CD14-positive monocyte (primary cell): Measurements from ENCODE around the gene FBXO36. TPM values are rescaled to one million over a fixed set of nuclear protein-coding genes. Genes with fewer than 3 reads are reported as not detected.

Experiments used
- DNase-seq, 3 donors: peaks; one replicate each; pipeline ENCODE4 v3.0.0-alpha.2; 2011 to 2022
- H2AFZ ChIP-seq: 2 replicates; pipeline ENCODE4 v1.6.0; 2012; ENCODE audit warnings: mild to moderate bottlenecking, low read depth, low read length, inconsistent platforms; ENCODE audit not compliant: insufficient read depth, poor library complexity, severe bottlenecking
- H3K27ac ChIP-seq, 2 donors: 1 replicate in 1 of 2; 2 replicates in 1 of 2; pipeline ENCODE4 v1.5.1; 2012 to 2013; ENCODE audit warnings: low read length in 2 of 2, control low read depth in 1 of 2, inconsistent platforms in 1 of 2, low read depth in 1 of 2, mild to moderate bottlenecking in 1 of 2
- H3K27me3 ChIP-seq, 2 donors: one replicate each; pipeline versions ENCODE4 v1.6.0 to v1.6.1; 2011 to 2013; ENCODE audit warnings: low read length in 2 of 2; ENCODE audit not compliant: control insufficient read depth in 2 of 2, insufficient read depth in 2 of 2
- H3K36me3 ChIP-seq, 2 donors: replicated peaks in 1 of 2; 1 replicate in 1 of 2; 2 replicates in 1 of 2; pipeline versions ENCODE4 v1.5.1 to v1.6.1; 2012 to 2013; ENCODE audit warnings: low read length in 2 of 2, control low read depth in 1 of 2, inconsistent platforms in 1 of 2, mild to moderate bottlenecking in 1 of 2; ENCODE audit not compliant: insufficient read depth in 2 of 2, control insufficient read depth in 1 of 2
- H3K4me1 ChIP-seq, 2 donors: 1 replicate in 1 of 2; 2 replicates in 1 of 2; pipeline versions ENCODE4 v1.5.1 to v1.6.1; 2012 to 2013; ENCODE audit warnings: low read length in 2 of 2, control low read depth in 1 of 2, inconsistent platforms in 1 of 2, mild to moderate bottlenecking in 1 of 2, moderate library complexity in 1 of 2; ENCODE audit not compliant: insufficient read depth in 2 of 2, control insufficient read depth in 1 of 2
- H3K4me2 ChIP-seq: replicated peaks from 2 replicates; pipeline ENCODE3; 2012; ENCODE audit warnings: low read length, moderate library complexity, mild to moderate bottlenecking; ENCODE audit not compliant: poor library complexity, severe bottlenecking; ENCODE audit errors: extremely low read depth
- H3K4me3 ChIP-seq, 3 experiments: fragments of 200-600 bp in 1 of 3; sonication (generic) in 1 of 3; replicated peaks in 1 of 3; 1 replicate in 2 of 3; 2 replicates in 1 of 3; pipeline ENCODE4 v1.5.1; 2011 to 2013; ENCODE audit warnings: low read length in 3 of 3, mild to moderate bottlenecking in 3 of 3, control low read depth in 2 of 3, low read depth in 2 of 3, inconsistent platforms in 1 of 3, moderate library complexity in 1 of 3
- H3K79me2 ChIP-seq: 2 replicates; pipeline ENCODE4 v1.6.0; 2012; ENCODE audit warnings: mild to moderate bottlenecking, control low read depth, inconsistent platforms, low read length, moderate library complexity; ENCODE audit not compliant: insufficient read depth
- H3K9ac ChIP-seq: 2 replicates; pipeline ENCODE4 v1.6.0; 2017; ENCODE audit warnings: low read length, mild to moderate bottlenecking; ENCODE audit not compliant: insufficient read depth, poor library complexity, severe bottlenecking
- H3K9me3 ChIP-seq, 2 donors: replicated peaks in 1 of 2; 1 replicate in 1 of 2; 2 replicates in 1 of 2; pipeline versions ENCODE4 v1.5.1 to v1.6.1; 2012 to 2013; ENCODE audit warnings: low read length in 2 of 2, control low read depth in 1 of 2; ENCODE audit not compliant: control insufficient read depth in 1 of 2, insufficient read depth in 1 of 2
- H4K20me1 ChIP-seq: 2 replicates; pipeline ENCODE4 v1.6.0; 2012; ENCODE audit warnings: mild to moderate bottlenecking, low read length, control low read depth, moderate library complexity; ENCODE audit not compliant: insufficient read depth
- H3K27ac Mint-ChIP-seq, 7 donors: one replicate each; pipeline ENCODE4 v1.8.0; 2020; ENCODE audit warnings: mild to moderate bottlenecking in 7 of 7, mixed read lengths in 7 of 7, moderate library complexity in 6 of 7, inconsistent platforms in 2 of 7
- H3K27me3 Mint-ChIP-seq, 3 donors: one replicate each; pipeline ENCODE4 v1.8.0; 2021 to 2022; ENCODE audit warnings: low read depth in 3 of 3, mild to moderate bottlenecking in 3 of 3, mixed read lengths in 3 of 3, moderate library complexity in 3 of 3, inconsistent platforms in 1 of 3
- H3K36me3 Mint-ChIP-seq, 2 donors: one replicate each; pipeline ENCODE4 v1.8.0; 2020; ENCODE audit warnings: mixed read lengths in 2 of 2, inconsistent platforms in 1 of 2, mild to moderate bottlenecking in 1 of 2
- H3K4me1 Mint-ChIP-seq: one replicate; pipeline ENCODE4 v1.8.0; 2020; ENCODE audit warnings: mild to moderate bottlenecking, mixed read lengths
- H3K4me3 Mint-ChIP-seq, 2 donors: one replicate each; pipeline ENCODE4 v1.8.0; 2020; ENCODE audit warnings: mild to moderate bottlenecking in 2 of 2, mixed read lengths in 2 of 2, moderate library complexity in 1 of 2
- H3K9me3 Mint-ChIP-seq, 7 donors: one replicate each; pipeline ENCODE4 v1.8.0; 2020 to 2022; ENCODE audit warnings: mixed read lengths in 7 of 7, mild to moderate bottlenecking in 6 of 7, moderate library complexity in 6 of 7, inconsistent platforms in 2 of 7
- CTCF ChIP-seq: fragments of 200-600 bp; IDR thresholded peaks from one replicate; pipeline ENCODE4 v1.8.0; 2022; ENCODE audit warnings: antibody characterized with exemption, mild to moderate bottlenecking
- WGBS: methylation state at CpG from one replicate; pipeline ENCODE4 v1.1.5; 2013; ENCODE audit warnings: missing lambda C conversion rate; ENCODE audit not compliant: insufficient coverage; 5-methylcytosine and 5-hydroxymethylcytosine counted together
- intact Hi-C, 2 donors: fragments of 100-400 bp; cut with micrococcal nuclease; formaldehyde crosslinking; loops; one replicate each; pipeline versions ENCODE4 v1.15.0 to v1.15.1; 2023
- polyA plus RNA-seq, 3 donors: library from polyadenylated mRNA; depleted of rRNA in 1 of 3; unstranded in 2 of 3; stranded (reverse) in 1 of 3; fragments of 300-500 nt in 2 of 3; fragments of >200 nt in 1 of 3; fragmentation: Illumina TruSeq in 2 of 3; gene quantifications; 1 replicate in 2 of 3; 2 replicates in 1 of 3; pipeline ENCODE4 v1.2.3, GENCODE V29; 2012 to 2021

Gene FBXO36
- polyA plus RNA-seq, 3 donors, result 0.52 to 0.90 (median 0.72) TPM

DNA sequence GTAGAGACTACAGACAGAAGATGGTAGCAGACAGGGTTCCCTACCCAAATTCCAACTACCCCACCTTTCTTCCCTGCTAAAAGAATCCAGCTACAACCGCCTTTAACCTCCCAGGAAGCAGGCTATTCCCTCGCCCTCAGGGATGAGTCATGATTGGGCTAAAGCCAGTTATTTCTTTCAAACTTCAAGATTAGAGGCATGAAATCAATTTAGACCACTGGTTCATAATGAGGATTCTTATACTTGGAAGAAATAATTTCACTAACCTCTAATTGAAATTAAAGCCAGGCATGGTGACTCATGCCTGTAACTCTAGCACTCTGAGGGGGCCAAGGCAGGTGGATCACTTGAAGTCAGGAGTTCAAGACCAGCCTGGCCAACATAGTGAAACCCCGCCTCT, 20.5 kb upstream of the FBXO36 start:
- TF ChIP-seq CTCF, result no peak
- Mint-ChIP-seq H3K4me1 (peaks cover 5% of the 10 kb centered on the region), H3K27me3 (peaks cover 0 to 2% (median 0%) of the 10 kb centered on the region in 3 donors), H3K36me3 (peaks cover 23 to 55% of the 10 kb centered on the region in 2 donors), H3K9me3 (no peaks in the 10 kb centered on the region), H3K27ac (peak overlapping the region in 3 of 7 donors; percentile 25 to 54 (median 42)), H3K4me3 (no peak overlapping the region)
- Histone ChIP-seq H3K79me2 (peaks cover 100% of the 10 kb centered on the region), H3K27ac (peak overlapping the region in 1 of 2 donors; percentile 37), H3K4me3 (no peak overlapping the region), H2AFZ (no peak overlapping the region), H3K27me3 (no peaks in the 10 kb centered on the region), H3K4me2 (no peak overlapping the region), H3K4me1 (no peaks in the 10 kb centered on the region), H3K36me3 (peaks cover 22 to 80% of the 10 kb centered on the region in 2 donors), H3K9me3 (no peaks in the 10 kb centered on the region), H4K20me1 (peaks cover 100% of the 10 kb centered on the region), H3K9ac (no peak overlapping the region)
- WGBS, result 90% methylated on average over 2 of the region's 3 CpGs
- intact Hi-C loops, result no loop called here
- DNase-seq, result no peak

- Histone ChIP-seq H3K27me3 (no peaks in the 10 kb centered on the region), H3K4me2 (no peak overlapping the region), H3K79me2 (peaks cover 100% of the 10 kb centered on the region), H3K4me1 (no peaks in the 10 kb centered on the region), H3K27ac (no peak overlapping the region), H3K9ac (no peak overlapping the region), H2AFZ (no peak overlapping the region), H3K9me3 (no peaks in the 10 kb centered on the region), H3K36me3 (peaks cover 28 to 86% of the 10 kb centered on the region in 2 donors), H4K20me1 (peaks cover 100% of the 10 kb centered on the region), H3K4me3 (no peak overlapping the region)
- Mint-ChIP-seq H3K27ac (no peak overlapping the region), H3K4me3 (no peak overlapping the region), H3K4me1 (peaks cover 6% of the 10 kb centered on the region), H3K9me3 (no peaks in the 10 kb centered on the region), H3K27me3 (peaks cover 0 to 2% (median 0%) of the 10 kb centered on the region in 3 donors), H3K36me3 (peaks cover 26 to 61% of the 10 kb centered on the region in 2 donors)
- 100% methylated on average over 1 of the region's 3 CpGs for WGBS
- intact Hi-C loops, result no loop called here
- no peak for TF ChIP-seq CTCF
- no peak for DNase-seq
These were observed 19.3 kb upstream of the FBXO36 start for GRCh38 chr2:229903037-229903436.
